KG1 (cell line): Measurements from ENCODE around the gene CCP110.

Source experiments
- DNase-seq: peaks from one replicate; lab custom pipeline; 2025; lab: John Stamatoyannopoulos, UW

CCP110 gene

DNA sequence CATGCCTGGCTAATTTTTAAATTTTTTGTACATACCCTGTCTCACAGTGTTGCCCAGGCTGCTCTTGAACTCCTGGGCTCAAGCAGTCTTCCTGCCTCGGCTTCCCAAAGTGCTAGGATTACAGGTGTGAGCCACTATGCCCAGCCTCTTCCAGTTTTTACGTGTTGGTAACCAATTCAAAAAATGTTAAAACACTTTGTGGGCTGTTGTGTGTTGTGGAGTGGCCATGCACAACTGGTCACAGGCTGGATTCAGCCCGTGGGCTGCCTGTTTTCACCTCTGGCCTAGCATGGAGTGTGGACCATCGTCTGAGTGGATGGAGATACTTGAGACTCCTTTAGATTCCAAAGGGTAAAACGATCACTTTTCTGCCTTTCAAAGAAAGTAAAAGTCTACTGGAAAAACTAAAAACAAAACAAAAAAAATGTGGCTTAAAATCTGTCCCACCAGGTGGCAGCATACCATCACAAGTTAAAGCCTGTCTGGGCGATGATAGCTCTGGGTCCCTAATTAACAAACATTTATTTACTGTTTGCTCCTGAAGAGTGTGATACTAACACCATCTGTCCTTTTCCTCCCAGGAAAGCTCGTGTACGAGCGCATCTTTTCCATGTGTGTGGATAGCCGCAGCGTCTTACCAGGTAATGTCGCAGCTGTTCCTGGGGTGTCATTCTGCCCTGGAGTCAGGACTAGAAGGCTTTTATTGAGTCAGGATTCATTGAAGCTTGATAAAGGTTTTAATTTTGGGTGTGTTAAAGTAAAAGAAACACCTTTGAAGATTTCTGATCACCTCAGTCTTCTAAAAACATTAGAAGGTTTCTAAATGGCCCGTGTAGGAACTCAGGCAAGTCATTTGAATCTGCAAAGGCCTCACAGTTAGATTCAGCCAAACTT lies 77.6 kb downstream of the CCP110 start:
- peak; percentile 7 for DNase-seq
